SJCRH30 (cell line): ENCODE measurements around the gene UBAC2. TPM values are rescaled to one million over a fixed set of nuclear protein-coding genes. Genes with fewer than 3 reads are reported as not detected.

Experiments used
- DNase-seq, 2 experiments: peaks; one replicate each; pipeline ENCODE4 v3.0.0-alpha.2; 2015 to 2020
- H3K27ac ChIP-seq: fragments of 250-450 bp; sonication (Bioruptor Pico); 2 replicates; pipeline ENCODE4 v1.5.1; 2020; ENCODE audit warnings: mild to moderate bottlenecking, moderate library complexity
- H3K27me3 ChIP-seq: fragments of 250-450 bp; sonication (Bioruptor Pico); 2 replicates; pipeline ENCODE4 v1.5.1; 2020; ENCODE audit warnings: mild to moderate bottlenecking, moderate library complexity
- H3K36me3 ChIP-seq: fragments of 250-450 bp; sonication (Bioruptor Pico); 2 replicates; pipeline ENCODE4 v1.5.1; 2020; ENCODE audit warnings: mild to moderate bottlenecking, moderate library complexity
- H3K4me1 ChIP-seq: fragments of 250-450 bp; sonication (Bioruptor Pico); 2 replicates; pipeline ENCODE4 v1.5.1; 2020; ENCODE audit warnings: mild to moderate bottlenecking, moderate library complexity
- H3K4me3 ChIP-seq: fragments of 250-450 bp; sonication (Bioruptor Pico); 2 replicates; pipeline ENCODE4 v1.5.1; 2020; ENCODE audit warnings: mild to moderate bottlenecking, moderate library complexity
- H3K9me3 ChIP-seq: fragments of 250-450 bp; sonication (Bioruptor Pico); replicated peaks from 2 replicates; pipeline ENCODE4 v1.5.1; 2020; ENCODE audit warnings: mild to moderate bottlenecking, moderate library complexity
- total RNA-seq: library from RNA; depleted of rRNA; stranded (reverse); fragments of >200 nt; shearing (Covaris generic); gene quantifications from 2 replicates; pipeline ENCODE4 v1.2.3, GENCODE V29; 2014

Gene UBAC2
- total RNA-seq, 1 experiment from 2014 or later: 55.6 TPM

DNA sequence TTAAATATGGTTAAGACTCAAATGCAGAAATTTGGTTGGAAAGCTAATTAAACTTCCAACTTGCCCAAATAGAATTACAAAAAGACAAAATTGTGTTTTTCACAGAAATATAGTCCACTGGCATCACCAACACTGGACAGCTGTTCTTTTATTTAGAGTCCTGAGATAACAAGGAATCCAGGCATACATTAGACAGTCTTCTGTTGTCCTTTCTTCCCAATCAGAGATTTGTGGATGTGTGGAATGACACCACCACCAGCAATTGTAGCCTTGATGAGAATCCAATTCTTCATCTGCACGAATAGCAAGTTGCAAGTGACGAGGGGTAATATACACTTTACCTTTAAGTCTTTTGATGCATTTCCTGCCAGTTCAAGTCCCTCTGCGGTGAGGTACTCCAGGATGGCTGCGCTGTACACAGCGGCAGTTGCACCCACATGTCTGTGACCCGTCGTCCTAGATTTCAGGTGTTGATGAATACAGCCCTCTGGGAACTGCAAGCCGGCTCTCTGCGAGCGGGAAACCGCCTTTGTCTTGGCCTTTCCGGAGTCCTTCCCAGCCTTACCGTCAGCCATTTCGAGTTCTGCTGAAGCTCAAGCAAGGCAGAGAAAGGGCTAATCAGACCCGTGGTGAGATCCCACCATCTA, 14.7 kb downstream of the UBAC2 start:
- no peak for DNase-seq
- H3K9me3 ChIP-seq: no peaks in the 10 kb centered on the region
- no peaks in the 10 kb centered on the region for H3K36me3 ChIP-seq
- no peaks in the 10 kb centered on the region for H3K4me1 ChIP-seq
- no peaks in the 10 kb centered on the region for H3K27me3 ChIP-seq
- H3K4me3 ChIP-seq: no peak overlapping the region
- H3K27ac ChIP-seq: no peak overlapping the region

DNA sequence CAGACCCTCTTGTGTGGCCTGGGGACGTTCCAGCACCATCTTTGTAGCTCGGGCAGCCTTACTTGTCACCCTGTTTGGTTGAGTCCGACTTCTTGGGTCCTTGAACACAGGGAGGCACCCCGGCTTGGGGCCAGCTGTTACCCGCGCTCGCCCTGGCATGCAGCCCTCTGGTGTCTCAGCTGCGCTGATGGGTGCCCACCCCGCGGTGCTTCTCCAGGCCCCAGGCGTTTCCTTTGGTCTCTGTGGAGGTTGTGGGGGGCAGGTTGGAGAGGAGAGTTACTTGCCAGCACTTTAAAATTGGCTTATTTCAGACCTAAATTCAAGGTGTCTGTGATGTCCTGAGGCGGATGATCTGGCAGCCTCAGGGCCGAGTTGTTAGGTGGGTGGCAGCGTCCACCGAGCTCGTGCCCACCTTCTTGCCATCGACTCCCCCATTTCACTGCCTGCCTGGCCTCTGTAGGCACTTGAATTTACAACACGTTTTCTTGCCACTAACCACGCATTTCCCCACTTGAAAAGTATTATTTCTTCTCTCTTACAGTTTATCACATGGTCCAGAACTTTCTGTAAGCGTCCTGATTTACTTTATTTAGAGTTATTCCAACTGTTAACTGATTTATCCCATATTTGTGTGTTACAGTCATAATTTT, 16.9 kb downstream of the UBAC2 start:
- Histone ChIP-seq H3K4me3 (no peak overlapping the region), H3K27me3 (no peaks in the 10 kb centered on the region)
- no peak for DNase-seq

DNA sequence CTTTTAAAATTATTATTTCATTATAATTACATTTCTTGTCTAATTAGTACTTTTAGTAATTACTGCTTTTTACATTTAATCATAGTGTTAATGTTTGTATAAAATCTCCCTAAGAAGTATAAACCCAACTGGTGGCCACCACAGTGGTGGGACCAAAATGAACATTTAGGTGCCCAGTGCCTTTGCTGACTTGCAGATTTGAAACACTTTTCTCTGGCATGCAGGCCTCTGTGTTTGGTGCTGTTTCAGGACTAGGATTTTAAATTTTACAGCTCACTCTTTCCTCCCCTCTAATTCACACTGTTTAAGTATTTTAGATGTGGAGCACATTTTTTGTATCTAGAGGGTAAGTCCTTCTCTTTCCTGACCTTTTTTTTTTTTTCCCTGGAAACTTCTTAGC, 17.5 kb downstream of the UBAC2 start:
- Histone ChIP-seq H3K36me3 (no peaks in the 10 kb centered on the region), H3K9me3 (peaks cover 8% of the 10 kb centered on the region; the same call in 1 of the 2 replicates), H3K27me3 (no peaks in the 10 kb centered on the region), H3K4me3 (no peak overlapping the region), H3K27ac (no peak overlapping the region), H3K4me1 (no peaks in the 10 kb centered on the region)
- no peak for DNase-seq

More for the DNA sequence above, 16.9 kb downstream of the UBAC2 start:
- 0 out of 2 replicates have a peak, but pooled peaks cover 2% of the 10 kb centered on the region for H3K9me3 ChIP-seq
- no peaks in the 10 kb centered on the region for H3K36me3 ChIP-seq
- H3K27ac ChIP-seq: no peak overlapping the region
- H3K4me1 ChIP-seq: no peaks in the 10 kb centered on the region

DNA sequence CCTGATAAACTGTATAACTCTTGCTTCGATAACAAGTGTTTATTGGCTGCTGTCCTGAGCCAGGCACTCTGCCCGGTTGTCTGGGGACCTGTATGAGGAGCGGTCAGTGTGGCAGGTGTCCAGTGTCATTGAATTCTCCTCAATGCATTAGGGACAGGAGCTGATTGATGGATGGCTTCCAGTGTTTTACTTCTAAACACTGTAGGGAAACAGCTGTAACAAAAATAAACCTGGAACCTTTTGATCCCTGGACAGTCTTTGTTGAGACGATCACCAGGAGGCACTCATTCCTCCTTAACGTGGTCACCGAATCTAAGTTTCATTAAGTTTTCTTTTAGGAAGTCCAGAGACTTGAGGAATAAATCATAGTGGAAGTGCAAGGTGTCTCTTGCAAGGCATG, 17.9 kb downstream of the UBAC2 start:
- no peak overlapping the region for H3K4me3 ChIP-seq
- H3K9me3 ChIP-seq: peaks cover 9% of the 10 kb centered on the region; the same call in 1 of the 2 replicates
- no peaks in the 10 kb centered on the region for H3K36me3 ChIP-seq
- H3K27me3 ChIP-seq: no peaks in the 10 kb centered on the region
- H3K27ac ChIP-seq: no peak overlapping the region
- H3K4me1 ChIP-seq: no peaks in the 10 kb centered on the region
- DNase-seq: no peak

DNA sequence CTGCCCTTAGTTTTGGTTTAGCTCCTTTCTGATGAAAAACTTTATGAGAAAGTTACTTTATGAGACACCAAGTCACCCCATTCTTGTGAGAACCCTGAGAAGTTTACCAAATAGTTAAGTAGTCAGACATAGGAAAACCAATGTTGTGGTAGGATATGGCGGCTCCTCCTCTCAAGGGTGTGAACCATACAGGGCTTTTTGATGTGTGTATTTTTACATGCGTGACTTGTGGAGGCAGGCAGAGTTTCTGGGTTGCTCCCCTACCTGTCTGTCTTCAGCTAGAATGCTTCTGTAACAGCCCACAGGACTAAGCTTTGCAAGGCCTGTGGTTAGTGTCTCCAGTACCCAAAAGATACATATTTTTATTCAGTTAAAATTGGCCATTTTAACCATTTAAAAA, 18.3 kb downstream of the UBAC2 start:
- DNase-seq: no peak
- H3K36me3 ChIP-seq: no peaks in the 10 kb centered on the region; the same call in 1 of the 2 replicates
- peaks cover 9% of the 10 kb centered on the region; the same call in 1 of the 2 replicates for H3K9me3 ChIP-seq
- no peaks in the 10 kb centered on the region for H3K4me1 ChIP-seq
- H3K27ac ChIP-seq: no peak overlapping the region
- no peak overlapping the region for H3K4me3 ChIP-seq
- no peaks in the 10 kb centered on the region for H3K27me3 ChIP-seq

DNA sequence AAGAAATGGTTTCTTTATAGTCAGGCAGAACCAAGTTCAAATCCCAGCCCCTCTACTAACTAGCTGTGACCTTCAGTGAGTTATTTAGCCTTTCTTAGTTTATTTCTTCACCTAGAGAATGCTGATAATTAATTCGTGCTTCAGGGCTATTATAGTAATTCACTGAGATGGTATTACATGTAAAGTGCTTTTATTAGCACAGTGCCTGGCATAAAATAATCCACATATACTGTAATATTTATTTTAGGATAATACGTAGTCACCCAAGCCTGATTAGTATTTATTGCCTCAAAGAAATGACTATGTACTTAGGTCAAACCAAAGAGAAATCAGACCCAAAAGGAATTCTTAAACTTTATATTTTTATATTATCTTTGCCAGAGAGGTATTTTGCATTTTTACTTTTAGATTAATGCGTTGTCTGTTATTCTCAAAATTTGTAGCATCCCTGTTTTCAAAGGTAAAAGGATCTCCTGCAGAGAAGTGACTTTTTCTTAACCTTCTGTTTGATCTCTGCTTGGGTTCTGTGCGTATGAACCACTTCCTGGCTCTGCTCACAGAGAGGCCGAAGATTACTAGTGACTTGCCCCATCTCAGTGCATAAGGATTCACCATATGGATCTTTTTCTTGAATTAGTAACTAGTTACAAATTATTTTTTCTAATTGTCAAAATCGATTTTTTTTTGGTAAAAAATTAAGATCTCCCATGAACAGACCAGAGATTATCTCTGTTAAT, 19.7 kb downstream of the UBAC2 start:
- no peaks in the 10 kb centered on the region; the same call in 1 of the 2 replicates for H3K36me3 ChIP-seq
- H3K4me1 ChIP-seq: no peaks in the 10 kb centered on the region
- DNase-seq: no peak
- H3K27me3 ChIP-seq: no peaks in the 10 kb centered on the region
- H3K4me3 ChIP-seq: no peak overlapping the region
- peaks cover 9% of the 10 kb centered on the region; the same call in 1 of the 2 replicates for H3K9me3 ChIP-seq
- no peak overlapping the region for H3K27ac ChIP-seq

DNA sequence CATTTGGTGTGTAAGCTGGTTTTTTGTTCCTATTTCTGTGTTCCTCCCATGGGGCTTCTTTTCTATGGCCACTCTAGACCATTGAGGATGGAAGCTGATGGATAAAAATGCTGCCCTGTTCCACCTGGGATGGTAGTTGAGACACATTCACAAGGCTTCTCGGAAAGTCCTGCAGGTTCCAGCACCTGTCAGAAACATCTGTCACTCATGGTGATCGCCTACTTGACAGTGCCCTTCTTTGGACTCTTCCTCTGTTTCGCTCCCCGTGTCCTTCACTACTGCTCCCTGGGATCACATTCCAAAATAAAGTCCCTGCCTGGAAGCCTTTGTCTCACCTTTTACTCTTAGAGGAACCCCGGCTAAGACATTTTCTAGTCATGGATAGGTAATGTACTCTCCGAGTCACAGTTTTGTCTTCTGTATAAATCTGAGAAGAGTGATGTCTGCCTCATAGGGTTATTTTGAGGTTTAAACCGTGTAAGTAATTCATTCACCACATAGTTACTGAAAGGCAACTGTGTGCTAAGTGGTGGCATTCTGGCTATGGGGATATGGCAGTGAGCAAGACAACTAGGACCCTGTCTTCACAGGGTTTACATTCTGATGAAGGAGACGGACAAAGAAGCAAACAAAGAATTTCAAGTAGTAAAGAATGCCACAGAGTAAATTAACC, 21.0 kb downstream of the UBAC2 start:
- H3K4me3 ChIP-seq: no peak overlapping the region
- DNase-seq: no peak
- H3K4me1 ChIP-seq: no peaks in the 10 kb centered on the region
- no peak overlapping the region for H3K27ac ChIP-seq
- H3K27me3 ChIP-seq: no peaks in the 10 kb centered on the region
- no peaks in the 10 kb centered on the region; the same call in 1 of the 2 replicates for H3K36me3 ChIP-seq
- peaks cover 9% of the 10 kb centered on the region; the same call in 1 of the 2 replicates for H3K9me3 ChIP-seq

DNA sequence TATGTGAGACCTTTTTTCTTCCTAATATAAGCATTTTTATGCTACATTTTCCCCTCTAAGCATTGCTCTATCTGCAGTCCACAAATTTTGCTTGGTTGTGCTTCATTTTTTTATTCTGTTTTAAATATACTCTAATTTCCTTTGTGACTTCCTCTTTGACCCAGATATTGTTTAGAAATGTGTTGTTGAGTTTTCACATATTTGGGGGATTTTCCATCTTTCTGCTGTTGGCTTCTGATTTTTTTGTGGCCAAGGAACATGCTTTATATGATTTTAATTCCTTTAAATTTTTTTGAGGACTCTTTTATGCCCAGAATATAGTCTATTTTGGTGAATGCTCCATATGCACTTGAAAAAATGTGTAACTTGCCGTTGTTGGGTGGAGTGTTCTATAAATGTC, 22.9 kb downstream of the UBAC2 start:
- peaks cover 9% of the 10 kb centered on the region; the same call in 1 of the 2 replicates for H3K9me3 ChIP-seq
- H3K4me3 ChIP-seq: no peak overlapping the region
- no peaks in the 10 kb centered on the region for H3K27me3 ChIP-seq
- peaks cover 4% of the 10 kb centered on the region; the same call in 1 of the 2 replicates for H3K4me1 ChIP-seq
- peaks cover 2% of the 10 kb centered on the region; the same call in 1 of the 2 replicates for H3K36me3 ChIP-seq
- DNase-seq: no peak
- no peak overlapping the region for H3K27ac ChIP-seq

DNA sequence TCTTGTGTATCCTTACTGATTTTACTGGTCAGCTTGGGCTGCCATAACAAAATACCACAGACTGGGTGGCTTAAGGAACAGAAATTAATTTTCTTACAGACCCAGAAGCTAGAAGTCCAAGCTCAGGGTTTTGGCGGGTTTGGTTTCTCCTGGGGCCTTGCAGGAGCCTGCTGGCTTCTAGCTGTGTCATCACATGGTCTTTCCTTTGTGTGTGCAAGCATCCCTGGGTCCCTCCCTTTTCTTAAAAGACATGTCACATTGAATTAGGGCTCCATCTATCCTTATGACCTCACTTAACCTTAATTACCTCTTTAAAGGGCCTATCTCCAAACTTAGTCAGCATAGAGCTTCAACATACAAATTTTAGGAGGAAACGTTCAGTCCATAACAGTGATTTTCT, 23.4 kb downstream of the UBAC2 start:
- peaks cover 2% of the 10 kb centered on the region; the same call in 1 of the 2 replicates for H3K36me3 ChIP-seq
- DNase-seq: no peak
- H3K27me3 ChIP-seq: no peaks in the 10 kb centered on the region
- peaks cover 6% of the 10 kb centered on the region; the same call in 1 of the 2 replicates for H3K4me1 ChIP-seq
- H3K9me3 ChIP-seq: peaks cover 9% of the 10 kb centered on the region; the same call in 1 of the 2 replicates
- no peak overlapping the region for H3K27ac ChIP-seq
- H3K4me3 ChIP-seq: no peak overlapping the region

DNA sequence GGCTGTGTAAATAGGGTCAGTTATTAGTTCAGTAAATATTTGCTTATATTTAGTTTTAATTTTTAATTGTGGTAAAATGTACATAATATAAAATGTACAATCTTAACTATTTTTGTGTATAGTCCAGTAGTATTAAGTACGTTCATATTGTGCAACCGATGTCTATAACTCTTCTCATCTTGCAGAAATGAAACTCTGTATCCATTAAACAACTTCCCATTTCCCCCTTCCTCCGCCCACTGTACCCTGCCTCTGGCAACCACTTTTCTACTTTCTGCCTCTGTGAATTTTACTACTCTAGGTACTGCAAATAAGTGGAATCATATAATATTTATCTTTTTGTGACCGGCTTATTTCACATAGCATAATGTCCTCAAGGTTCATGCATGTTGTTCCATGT, 24.4 kb downstream of the UBAC2 start:
- Histone ChIP-seq H3K9me3 (peaks cover 9% of the 10 kb centered on the region; the same call in 1 of the 2 replicates), H3K4me3 (no peak overlapping the region), H3K36me3 (peaks cover 2% of the 10 kb centered on the region; the same call in 1 of the 2 replicates), H3K27ac (no peak overlapping the region), H3K4me1 (peaks cover 9% of the 10 kb centered on the region; the same call in 1 of the 2 replicates), H3K27me3 (no peaks in the 10 kb centered on the region)
- DNase-seq: no peak

DNA sequence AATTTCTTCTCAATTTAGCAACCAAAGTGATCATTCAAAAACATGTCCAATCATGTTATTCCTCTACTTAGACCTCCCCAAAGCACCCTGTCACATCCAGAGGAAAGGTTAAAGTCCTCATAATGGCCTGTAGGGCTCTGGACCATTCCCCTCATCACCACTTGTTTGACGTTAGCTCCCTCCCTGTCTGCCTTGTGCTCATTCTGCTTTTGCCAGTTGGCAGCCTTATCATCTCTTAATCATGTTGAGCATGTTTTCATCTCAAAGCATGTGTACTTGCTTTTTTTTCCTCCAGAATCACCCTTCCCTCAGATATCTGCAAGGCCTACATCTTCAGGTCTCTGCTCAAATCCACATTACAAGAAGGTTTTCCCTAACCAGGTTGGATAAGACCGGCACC, 25.9 kb downstream of the UBAC2 start:
- Histone ChIP-seq H3K9me3 (peaks cover 9% of the 10 kb centered on the region; the same call in 1 of the 2 replicates), H3K4me3 (no peak overlapping the region), H3K4me1 (peaks cover 9% of the 10 kb centered on the region; the same call in 1 of the 2 replicates), H3K27me3 (no peaks in the 10 kb centered on the region), H3K36me3 (peaks cover 3% of the 10 kb centered on the region), H3K27ac (no peak overlapping the region)
- DNase-seq: no peak

DNA sequence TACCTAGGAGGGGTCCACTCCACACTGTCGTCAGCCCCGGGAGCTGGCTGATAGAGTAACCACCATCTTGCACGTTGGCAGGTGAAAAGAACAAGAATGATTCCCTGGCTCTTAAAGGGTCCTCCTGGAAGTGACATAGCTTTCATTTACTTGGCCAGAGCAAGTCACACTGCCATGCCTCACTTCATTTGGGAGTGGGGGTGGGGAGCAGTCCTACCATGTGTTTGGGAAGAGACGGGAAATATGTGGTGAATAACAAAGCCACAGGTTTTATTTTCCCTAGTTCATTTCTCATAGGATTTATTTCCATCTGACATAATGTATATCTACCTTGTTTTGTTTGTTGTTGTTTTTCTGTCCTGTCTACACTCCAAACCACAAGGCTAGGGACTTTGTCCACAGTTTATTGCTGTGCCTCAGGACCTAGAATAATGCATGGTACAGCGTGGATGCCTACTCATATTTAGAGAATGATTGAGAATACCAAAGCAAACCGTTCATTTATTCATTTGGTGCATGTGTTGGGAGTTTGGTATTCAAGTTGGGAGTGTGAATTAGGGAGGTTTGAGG, 26.8 kb downstream of the UBAC2 start:
- Histone ChIP-seq H3K27ac (no peak overlapping the region), H3K36me3 (peaks cover 7% of the 10 kb centered on the region)

DNA sequence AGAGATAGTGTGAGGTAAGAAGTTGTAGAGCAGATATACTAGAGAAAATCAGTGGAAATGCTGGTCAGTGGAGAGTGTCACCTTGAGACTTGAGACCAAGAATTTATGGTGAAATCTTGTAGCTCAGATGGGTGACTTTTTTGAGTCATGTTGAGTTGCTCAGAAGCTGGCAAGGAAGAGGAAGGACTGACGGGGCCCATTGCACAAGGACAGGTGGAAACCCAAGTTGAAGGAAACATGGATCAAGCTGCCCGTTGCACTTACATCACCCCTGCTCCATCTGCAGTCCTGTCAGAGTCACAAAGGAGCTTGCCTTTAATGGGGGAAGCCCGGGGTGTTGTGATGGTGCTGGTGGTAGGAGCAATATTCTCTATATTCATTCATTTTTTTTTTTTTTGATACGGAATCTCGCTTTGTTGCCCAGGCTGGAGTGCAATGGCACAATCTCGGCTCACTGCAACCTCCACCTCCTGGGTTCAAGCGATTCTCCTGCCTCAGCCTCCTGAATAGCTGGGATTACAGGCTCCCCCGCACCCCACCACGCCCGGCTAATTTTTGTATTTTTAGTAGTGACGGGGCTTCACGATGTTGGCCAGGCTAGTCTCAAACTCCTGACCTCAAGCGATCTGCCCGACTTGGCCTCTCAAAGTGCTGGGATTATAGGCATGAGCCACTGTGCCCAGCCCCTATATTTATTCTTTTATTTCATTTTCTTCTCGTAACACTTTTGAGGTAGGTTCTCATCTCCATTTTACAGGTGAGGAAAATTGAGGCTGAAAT, 27.4 kb downstream of the UBAC2 start:
- peaks cover 9% of the 10 kb centered on the region; the same call in 1 of the 2 replicates for H3K4me1 ChIP-seq
- H3K27ac ChIP-seq: no peak overlapping the region
- H3K36me3 ChIP-seq: peaks cover 7% of the 10 kb centered on the region
- DNase-seq: no peak
- no peak overlapping the region for H3K4me3 ChIP-seq
- peaks cover 1% of the 10 kb centered on the region; the same call in 1 of the 2 replicates for H3K9me3 ChIP-seq
- no peaks in the 10 kb centered on the region for H3K27me3 ChIP-seq

More for the DNA sequence above, 26.8 kb downstream of the UBAC2 start:
- Histone ChIP-seq H3K4me3 (no peak overlapping the region), H3K9me3 (peaks cover 8% of the 10 kb centered on the region; the same call in 1 of the 2 replicates), H3K4me1 (peaks cover 9% of the 10 kb centered on the region; the same call in 1 of the 2 replicates), H3K27me3 (no peaks in the 10 kb centered on the region)
- no peak for DNase-seq
